ENCODE data around the gene TGM5. TPM values are rescaled to one million over a fixed set of nuclear protein-coding genes. Genes with fewer than 3 reads are reported as not detected.

TGM5 gene
- total RNA-seq, 2 donors from 2014 or later, result 1.6 to 11.3 TPM

- TF ChIP-seq POLR2A (IDR thresholded peaks at IDR 0.05) (no peak), POLR2AphosphoS5 (IDR thresholded peaks at IDR 0.05) (no peak)
- TF ChIP-seq, protein P1, sequence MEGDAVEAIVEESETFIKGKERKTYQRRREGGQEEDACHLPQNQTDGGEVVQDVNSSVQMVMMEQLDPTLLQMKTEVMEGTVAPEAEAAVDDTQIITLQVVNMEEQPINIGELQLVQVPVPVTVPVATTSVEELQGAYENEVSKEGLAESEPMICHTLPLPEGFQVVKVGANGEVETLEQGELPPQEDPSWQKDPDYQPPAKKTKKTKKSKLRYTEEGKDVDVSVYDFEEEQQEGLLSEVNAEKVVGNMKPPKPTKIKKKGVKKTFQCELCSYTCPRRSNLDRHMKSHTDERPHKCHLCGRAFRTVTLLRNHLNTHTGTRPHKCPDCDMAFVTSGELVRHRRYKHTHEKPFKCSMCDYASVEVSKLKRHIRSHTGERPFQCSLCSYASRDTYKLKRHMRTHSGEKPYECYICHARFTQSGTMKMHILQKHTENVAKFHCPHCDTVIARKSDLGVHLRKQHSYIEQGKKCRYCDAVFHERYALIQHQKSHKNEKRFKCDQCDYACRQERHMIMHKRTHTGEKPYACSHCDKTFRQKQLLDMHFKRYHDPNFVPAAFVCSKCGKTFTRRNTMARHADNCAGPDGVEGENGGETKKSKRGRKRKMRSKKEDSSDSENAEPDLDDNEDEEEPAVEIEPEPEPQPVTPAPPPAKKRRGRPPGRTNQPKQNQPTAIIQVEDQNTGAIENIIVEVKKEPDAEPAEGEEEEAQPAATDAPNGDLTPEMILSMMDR (IDR thresholded peaks at IDR 0.05), result no peak
- no peaks in the 10 kb centered on the region for H3K27me3 ChIP-seq (replicated peaks; ENCODE audit: insufficient read depth)
- H3K4me1 ChIP-seq (replicated peaks), result peaks cover 5% of the 10 kb centered on the region
- no peak overlapping the region for H3K27ac ChIP-seq
- 93% methylated on average over 7 of the region's 7 CpGs for WGBS
- H3K4me3 ChIP-seq, result no peak overlapping the region
- H3K36me3 ChIP-seq, result no peaks in the 10 kb centered on the region
- no peak for DNase-seq (ENCODE audit: low spot score)
- H3K9me3 ChIP-seq, result no peaks in the 10 kb centered on the region
- intact Hi-C loops (cut with DNase I), result no loop called here
Measured at GRCh38 chr15:43279496-43279895, 12.8 kb upstream of the TGM5 start.

DNA sequence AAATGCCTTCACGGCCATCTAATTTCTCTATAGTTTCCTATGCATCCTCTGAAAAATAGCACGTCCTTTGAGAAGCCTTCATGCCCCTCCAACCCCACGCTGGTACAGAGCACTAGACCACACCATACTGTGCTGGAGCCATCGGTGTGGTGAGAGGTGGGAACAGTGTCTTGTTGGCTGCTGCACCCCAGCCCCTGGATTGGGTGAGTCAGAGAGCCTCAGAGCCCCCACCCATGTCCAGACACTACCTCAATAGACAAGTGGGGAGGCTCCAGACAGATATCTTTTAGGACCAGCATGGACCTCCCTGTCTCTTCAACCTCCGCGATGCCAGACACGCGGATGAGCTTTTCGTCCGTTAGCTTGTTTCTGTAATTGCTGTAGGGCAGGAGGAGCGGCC is 12.1 kb upstream of the TGM5 start:
- H3K27me3 ChIP-seq (replicated peaks; ENCODE audit: insufficient read depth), result no peaks in the 10 kb centered on the region
- peaks cover 5% of the 10 kb centered on the region for H3K4me1 ChIP-seq (replicated peaks)
- H3K4me3 ChIP-seq, result no peak overlapping the region
- no peak for DNase-seq (ENCODE audit: low spot score)
- H3K9me3 ChIP-seq, result no peaks in the 10 kb centered on the region
- TF ChIP-seq, protein P1 (IDR thresholded peaks at IDR 0.05), result no peak
- no peak for TF ChIP-seq POLR2AphosphoS5 (IDR thresholded peaks at IDR 0.05)
- no peak for TF ChIP-seq POLR2A (IDR thresholded peaks at IDR 0.05)
- no peaks in the 10 kb centered on the region for H3K36me3 ChIP-seq
- no peak overlapping the region for H3K27ac ChIP-seq
- WGBS, result 87% methylated on average over 11 of the region's 11 CpGs
- intact Hi-C loops (cut with DNase I), result no loop called here

GRCh38 chr15:43277901-43278300 is 11.2 kb upstream of the TGM5 start:
- 31% methylated on average over 4 of the region's 4 CpGs for WGBS
- Histone ChIP-seq H3K27me3 (replicated peaks; ENCODE audit: insufficient read depth) (no peaks in the 10 kb centered on the region), H3K27ac (no peak overlapping the region), H3K4me3 (no peak overlapping the region), H3K4me1 (replicated peaks) (peaks cover 5% of the 10 kb centered on the region), H3K36me3 (no peaks in the 10 kb centered on the region), H3K9me3 (no peaks in the 10 kb centered on the region)
- intact Hi-C loops (cut with DNase I), result no loop called here
- peak; percentile 79 for DNase-seq (ENCODE audit: low spot score)
- TF ChIP-seq, protein P1 (IDR thresholded peaks at IDR 0.05), result no peak
- TF ChIP-seq POLR2AphosphoS5 (IDR thresholded peaks at IDR 0.05), result peak; percentile 68

DNA sequence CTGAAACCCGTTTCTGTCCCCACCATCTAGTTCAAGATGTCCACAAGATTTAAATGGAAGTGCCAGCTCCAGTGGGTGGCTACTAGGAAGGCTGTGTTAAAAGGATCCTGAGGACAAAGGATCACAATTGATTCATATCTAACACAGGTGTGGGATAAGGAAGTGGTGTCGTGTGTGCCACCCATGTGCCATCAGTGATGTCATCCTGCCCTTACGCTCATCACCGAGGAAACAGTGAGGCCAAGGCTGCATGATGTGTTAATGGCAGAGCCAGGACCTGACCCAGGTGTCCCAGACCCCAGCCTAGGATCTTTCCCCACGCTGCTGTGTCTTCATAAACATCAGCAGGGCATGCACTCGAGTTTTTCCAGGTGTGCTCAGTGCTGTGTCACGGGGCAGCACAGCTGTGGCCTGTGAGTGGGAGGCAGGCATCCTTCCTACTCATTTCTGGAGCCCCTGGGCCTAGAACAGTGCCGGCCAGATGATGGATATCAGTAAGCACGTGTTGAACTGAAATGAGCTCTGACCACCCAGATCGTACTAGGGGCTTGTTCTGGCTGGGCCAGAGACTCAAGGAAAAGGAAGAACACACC is 10.6 kb upstream of the TGM5 start:
- Histone ChIP-seq H3K27me3 (replicated peaks; ENCODE audit: insufficient read depth) (no peaks in the 10 kb centered on the region), H3K36me3 (no peaks in the 10 kb centered on the region), H3K4me3 (no peak overlapping the region), H3K9me3 (no peaks in the 10 kb centered on the region), H3K4me1 (replicated peaks) (peaks cover 5% of the 10 kb centered on the region), H3K27ac (no peak overlapping the region)
- intact Hi-C loops (cut with DNase I), result no loop called here
- TF ChIP-seq, protein P1 (IDR thresholded peaks at IDR 0.05), result no peak
- TF ChIP-seq POLR2AphosphoS5 (IDR thresholded peaks at IDR 0.05), result no peak
- TF ChIP-seq POLR2A (IDR thresholded peaks at IDR 0.05), result no peak
- 70% methylated on average over 10 of the region's 10 CpGs for WGBS
- DNase-seq (ENCODE audit: low spot score), result no peak

- 86% methylated on average over 12 of the region's 12 CpGs for WGBS
- Histone ChIP-seq H3K36me3 (no peaks in the 10 kb centered on the region), H3K9me3 (no peaks in the 10 kb centered on the region), H3K4me3 (no peak overlapping the region), H3K4me1 (replicated peaks) (peaks cover 5% of the 10 kb centered on the region), H3K27ac (no peak overlapping the region), H3K27me3 (replicated peaks; ENCODE audit: insufficient read depth) (no peaks in the 10 kb centered on the region)
- DNase-seq (ENCODE audit: low spot score), result no peak
- intact Hi-C loops (cut with DNase I), result no loop called here
- TF ChIP-seq POLR2A (IDR thresholded peaks at IDR 0.05), result no peak
- TF ChIP-seq, protein P1 (IDR thresholded peaks at IDR 0.05), result no peak
- TF ChIP-seq POLR2AphosphoS5 (IDR thresholded peaks at IDR 0.05), result no peak
Measured at GRCh38 chr15:43276563-43277200, 10.0 kb upstream of the TGM5 start.
